Ascending aorta (tissue), 2 donors: ENCODE measurements around the gene PODNL1. TPM values are rescaled to one million over a fixed set of nuclear protein-coding genes. Genes with fewer than 3 reads are reported as not detected.
"Not testable (repeated sequence)": the region's sequence is repeated elsewhere in the genome, so short reads cannot be mapped to it uniquely, and the experiment has no call there.

Source experiments
- DNase-seq, 2 donors: peaks; one replicate each; pipeline ENCODE4 v3.0.0-alpha.2; 2019; ENCODE audit warnings: low spot score in 2 of 2
- H3K27ac ChIP-seq, 2 donors: fragments of 200-600 bp; sonication (generic); one replicate each; pipeline ENCODE4 v1.5.1; 2016 to 2017; ENCODE audit warnings: mild to moderate bottlenecking in 1 of 2
- H3K27me3 ChIP-seq: fragments of 200-600 bp; sonication (generic); one replicate; pipeline ENCODE4 v1.5.1; 2017
- H3K36me3 ChIP-seq, 2 donors: fragments of 200-600 bp; sonication (generic); one replicate each; pipeline ENCODE4 v1.5.1; 2016
- H3K4me1 ChIP-seq, 2 donors: fragments of 200-600 bp; sonication (generic); one replicate each; pipeline ENCODE4 v1.5.1; 2016 to 2017; ENCODE audit warnings: mild to moderate bottlenecking in 1 of 2
- H3K4me3 ChIP-seq, 2 donors: fragments of 200-600 bp; sonication (generic); one replicate each; pipeline ENCODE4 v1.5.1; 2016 to 2017; ENCODE audit warnings: mild to moderate bottlenecking in 1 of 2
- H3K9me3 ChIP-seq, 2 donors: fragments of 200-600 bp; sonication (generic); one replicate each; pipeline ENCODE4 v1.5.1; 2016
- intact Hi-C: fragments of 100-400 bp; cut with DNase I; formaldehyde crosslinking; loops from one replicate; pipeline ENCODE4 v1.15.1; 2023
- total RNA-seq: library from RNA; depleted of rRNA; stranded (reverse); fragments of >200 nt; gene quantifications from one replicate; pipeline ENCODE4 v1.1.0, GENCODE V29; 2016
- TF ChIP-seq, protein P1 (sequence below), 3 experiments: fragments of 200-600 bp in 2 of 3; fragments of 450-650 bp in 1 of 3; sonication (generic) in 2 of 3; IDR thresholded peaks; one replicate each; pipeline ENCODE4 v1.5.1; 2016 to 2019; ENCODE audit warnings: antibody characterized with exemption in 3 of 3, mild to moderate bottlenecking in 1 of 3, moderate library complexity in 1 of 3

The PODNL1 gene
- total RNA-seq, 1 donor from 2014 or later, result 12.9 TPM

DNA sequence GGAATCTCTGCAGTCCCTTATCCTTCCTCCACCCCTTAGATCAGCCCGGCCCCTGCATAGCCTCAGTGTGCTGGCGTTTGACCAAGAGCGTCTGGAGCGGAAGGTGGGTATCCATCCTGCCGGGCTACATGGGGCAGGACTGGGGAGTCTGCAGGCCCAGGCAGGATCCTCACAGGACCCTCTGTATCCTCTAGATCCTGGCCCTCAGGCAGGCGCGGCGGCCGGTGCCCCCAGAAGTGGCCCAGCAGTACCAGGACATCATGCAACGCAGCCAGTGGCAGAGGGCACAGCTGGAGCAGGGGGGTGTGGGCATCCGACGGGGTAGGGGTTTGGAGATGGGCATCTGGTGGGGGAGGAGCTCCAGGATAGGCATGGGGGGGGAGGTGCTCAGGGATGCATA lies 8.9 kb downstream of the PODNL1 start:
- H3K4me3 ChIP-seq, result no peak overlapping the region
- no peaks in the 10 kb centered on the region for H3K9me3 ChIP-seq
- TF ChIP-seq, protein P1, sequence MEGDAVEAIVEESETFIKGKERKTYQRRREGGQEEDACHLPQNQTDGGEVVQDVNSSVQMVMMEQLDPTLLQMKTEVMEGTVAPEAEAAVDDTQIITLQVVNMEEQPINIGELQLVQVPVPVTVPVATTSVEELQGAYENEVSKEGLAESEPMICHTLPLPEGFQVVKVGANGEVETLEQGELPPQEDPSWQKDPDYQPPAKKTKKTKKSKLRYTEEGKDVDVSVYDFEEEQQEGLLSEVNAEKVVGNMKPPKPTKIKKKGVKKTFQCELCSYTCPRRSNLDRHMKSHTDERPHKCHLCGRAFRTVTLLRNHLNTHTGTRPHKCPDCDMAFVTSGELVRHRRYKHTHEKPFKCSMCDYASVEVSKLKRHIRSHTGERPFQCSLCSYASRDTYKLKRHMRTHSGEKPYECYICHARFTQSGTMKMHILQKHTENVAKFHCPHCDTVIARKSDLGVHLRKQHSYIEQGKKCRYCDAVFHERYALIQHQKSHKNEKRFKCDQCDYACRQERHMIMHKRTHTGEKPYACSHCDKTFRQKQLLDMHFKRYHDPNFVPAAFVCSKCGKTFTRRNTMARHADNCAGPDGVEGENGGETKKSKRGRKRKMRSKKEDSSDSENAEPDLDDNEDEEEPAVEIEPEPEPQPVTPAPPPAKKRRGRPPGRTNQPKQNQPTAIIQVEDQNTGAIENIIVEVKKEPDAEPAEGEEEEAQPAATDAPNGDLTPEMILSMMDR (IDR thresholded peaks at IDR 0.05), result no peak
- H3K27ac ChIP-seq, result no peak overlapping the region
- no peaks in the 10 kb centered on the region for H3K4me1 ChIP-seq
- H3K27me3 ChIP-seq, result no peaks in the 10 kb centered on the region
- peaks cover 34 to 42% of the 10 kb centered on the region in 2 donors for H3K36me3 ChIP-seq
- intact Hi-C loops, result no loop called here
- no peak for DNase-seq

DNA sequence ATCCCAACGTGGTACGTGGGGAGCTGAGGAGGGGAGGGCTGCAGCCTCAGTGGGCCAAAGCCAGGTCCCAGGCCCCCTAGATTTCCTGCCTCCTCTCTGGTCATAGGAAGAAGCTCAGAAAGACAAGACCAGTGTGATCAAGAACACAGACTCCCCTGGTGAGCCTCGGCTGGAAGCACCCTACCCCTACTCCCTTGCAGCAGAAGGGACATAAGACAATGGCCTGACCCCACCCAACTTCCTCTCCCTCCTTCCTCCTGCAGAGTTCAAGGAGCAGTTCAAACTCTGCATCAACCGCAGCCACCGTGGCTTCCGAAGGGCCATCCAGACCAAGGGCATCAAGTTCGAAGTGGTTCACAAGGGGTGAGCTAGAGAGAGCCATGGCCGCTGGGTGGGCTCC lies 11.5 kb downstream of the PODNL1 start:
- TF ChIP-seq, protein P1 (IDR thresholded peaks at IDR 0.05), result no peak
- H3K36me3 ChIP-seq, result peaks cover 48 to 58% of the 10 kb centered on the region in 2 donors

DNA sequence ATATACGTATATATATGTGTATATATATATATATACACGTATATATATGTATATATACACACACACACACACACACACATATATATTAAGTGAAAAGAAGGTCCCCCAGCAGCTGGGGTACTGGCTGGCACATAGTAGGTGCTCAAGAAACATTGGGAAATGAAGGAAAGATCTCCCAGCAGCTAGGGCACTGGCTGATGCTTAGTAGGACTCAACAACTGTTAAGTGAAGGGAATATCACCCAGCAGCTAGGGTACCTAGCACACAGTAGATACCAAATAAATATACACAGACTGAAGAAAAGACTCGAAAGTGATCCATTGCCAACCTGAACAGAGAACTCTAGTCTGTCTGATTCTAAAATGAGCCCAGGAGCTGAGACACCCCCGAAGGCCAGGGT lies 12.2 kb downstream of the PODNL1 start:
- Histone ChIP-seq H3K4me3 (no peak overlapping the region), H3K36me3 (peaks cover 50 to 60% of the 10 kb centered on the region in 2 donors), H3K9me3 (no peaks in the 10 kb centered on the region), H3K27me3 (no peaks in the 10 kb centered on the region), H3K27ac (no peak overlapping the region), H3K4me1 (no peaks in the 10 kb centered on the region)
- TF ChIP-seq, protein P1 (IDR thresholded peaks at IDR 0.05), result no peak
- intact Hi-C loops, result no loop called here
- no peak for DNase-seq

More for the DNA sequence above, 11.5 kb downstream of the PODNL1 start:
- intact Hi-C loops, result no loop called here
- Histone ChIP-seq H3K27ac (no peak overlapping the region), H3K9me3 (no peaks in the 10 kb centered on the region), H3K27me3 (no peaks in the 10 kb centered on the region), H3K4me3 (no peak overlapping the region), H3K4me1 (no peaks in the 10 kb centered on the region)
- DNase-seq, result no peak

DNA sequence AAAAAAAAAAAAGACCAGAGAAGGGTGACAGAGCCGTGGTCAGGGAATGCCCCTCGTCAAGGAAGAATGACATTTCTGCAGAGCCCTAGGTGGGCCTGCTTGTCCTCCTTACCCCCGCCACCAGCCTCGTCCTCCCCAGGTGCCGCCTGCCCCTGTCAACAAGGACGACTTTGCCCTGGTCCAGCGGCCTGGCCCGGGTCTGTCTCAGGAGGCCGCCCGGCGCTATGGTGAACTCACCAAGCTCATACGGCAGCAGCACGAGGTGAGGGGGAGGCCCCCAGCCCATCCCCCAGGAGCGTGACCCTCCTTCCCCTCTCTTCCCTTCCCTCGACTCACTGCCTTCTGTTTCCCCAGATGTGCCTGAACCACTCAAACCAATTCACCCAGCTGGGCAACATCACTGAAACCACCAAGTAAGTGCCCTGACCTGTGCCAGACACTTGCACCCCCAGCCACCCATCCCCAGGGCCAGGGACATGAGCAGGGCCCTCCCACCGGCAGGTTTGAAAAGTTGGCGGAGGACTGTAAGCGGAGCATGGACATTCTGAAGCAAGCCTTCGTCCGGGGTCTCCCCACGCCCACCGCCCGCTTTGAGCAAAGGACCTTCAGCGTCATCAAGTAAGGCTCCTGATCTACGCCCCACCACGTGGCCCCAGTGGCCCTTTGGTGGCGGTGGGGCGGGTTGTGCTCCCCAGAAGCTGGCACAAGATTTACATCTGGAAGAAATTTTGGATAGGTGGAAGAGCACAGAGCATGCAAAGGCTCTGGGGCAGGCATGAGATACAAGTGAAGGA lies 14.8 kb downstream of the PODNL1 start:
- Histone ChIP-seq H3K27me3 (no peaks in the 10 kb centered on the region), H3K4me3 (no peak overlapping the region), H3K9me3 (no peaks in the 10 kb centered on the region), H3K4me1 (no peaks in the 10 kb centered on the region), H3K36me3 (peaks cover 69 to 77% of the 10 kb centered on the region in 2 donors), H3K27ac (no peak overlapping the region)
- intact Hi-C loops, result no loop called here
- TF ChIP-seq, protein P1 (IDR thresholded peaks at IDR 0.05), result no peak
- DNase-seq, result no peak

DNA sequence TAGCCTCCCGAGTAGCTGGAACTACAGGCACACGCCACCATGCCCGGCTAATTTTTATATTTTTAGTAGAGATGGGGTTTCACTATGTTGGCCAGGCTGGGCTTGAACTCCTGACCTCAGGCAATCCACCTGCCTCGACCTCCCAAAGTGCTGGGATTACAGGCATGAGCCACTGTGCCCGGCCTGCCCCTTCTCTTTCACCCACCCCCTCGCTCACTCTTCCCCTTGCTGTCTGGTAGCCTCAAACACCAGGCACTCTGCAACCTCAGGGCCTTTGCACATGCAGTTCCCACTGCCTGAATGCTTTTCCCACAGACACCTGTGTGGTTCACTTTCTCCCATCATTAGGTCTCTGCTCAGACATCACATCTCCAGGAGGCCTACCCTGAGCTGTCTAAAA lies 16.1 kb downstream of the PODNL1 start:
- H3K9me3 ChIP-seq, H3K4me1 ChIP-seq, H3K27me3 ChIP-seq, H3K27ac ChIP-seq, H3K4me3 ChIP-seq, DNase-seq, intact Hi-C loops: not testable (repeated sequence)
- peaks cover 66 to 69% of the 10 kb centered on the region in 2 donors for H3K36me3 ChIP-seq

DNA sequence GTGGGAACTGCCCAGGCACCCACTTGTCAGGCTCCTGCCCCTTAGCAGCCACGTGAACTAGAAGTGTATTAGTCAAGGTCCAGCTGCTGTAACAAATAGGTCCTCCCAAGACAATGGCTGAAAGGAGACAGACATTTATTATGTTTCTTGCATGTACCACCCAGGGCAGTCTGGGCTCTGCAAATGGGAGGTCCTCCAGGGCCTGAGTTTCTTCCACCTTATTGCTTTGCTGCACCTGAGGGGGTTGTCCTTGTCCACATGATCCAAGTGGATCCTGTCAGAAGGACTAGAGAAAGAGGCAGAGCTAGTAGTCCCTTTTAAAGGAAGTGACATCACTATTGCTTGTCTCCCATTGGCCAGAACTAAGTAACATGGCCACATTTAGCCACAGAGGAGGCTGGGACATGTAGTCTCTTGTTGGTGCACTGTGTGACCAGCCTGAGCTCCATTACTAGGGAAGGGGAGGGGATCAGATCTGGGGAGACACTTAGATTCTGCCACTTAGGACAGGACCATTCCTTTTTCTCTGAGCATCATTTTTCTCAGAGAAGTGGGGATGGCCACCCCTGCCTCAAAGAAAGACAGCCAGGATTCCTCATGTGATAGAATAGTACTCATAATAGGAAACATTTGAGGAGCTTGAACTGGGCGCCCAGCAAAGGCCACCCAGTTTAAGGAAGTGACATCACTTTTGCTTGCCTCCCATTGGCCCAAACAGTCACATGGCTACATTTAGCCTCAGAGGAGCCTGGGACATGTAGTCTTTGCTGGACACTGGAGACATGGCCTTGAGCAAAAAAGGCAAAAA lies 17.1 kb downstream of the PODNL1 start:
- no peak for DNase-seq
- H3K4me3 ChIP-seq, result no peak overlapping the region
- TF ChIP-seq, protein P1 (IDR thresholded peaks at IDR 0.05), result no peak

More for the DNA sequence above, 17.1 kb downstream of the PODNL1 start:
- Histone ChIP-seq H3K9me3 (no peaks in the 10 kb centered on the region), H3K36me3 (peaks cover 58 to 62% of the 10 kb centered on the region in 2 donors), H3K27me3 (no peaks in the 10 kb centered on the region), H3K27ac (no peak overlapping the region), H3K4me1 (no peaks in the 10 kb centered on the region)
- intact Hi-C loops, result no loop called here
